ENCODE results near the gene SAP30BP. TPM values are rescaled to one million over a fixed set of nuclear protein-coding genes. Genes with fewer than 3 reads are reported as not detected.

The SAP30BP gene
- total and polyA plus RNA-seq, 2 of the 13 experiments (the other 11 are each of a cell fraction or from before 2014, with no cell fraction given): 67.7 to 99.4 TPM

- TF ChIP-seq TBX3 (IDR thresholded peaks at IDR 0.05; ENCODE audit: borderline replicate concordance) (no peak), ZNF550 (CRISPR knock-in tag; IDR thresholded peaks at IDR 0.05; ENCODE audit: borderline replicate concordance) (no peak), U2AF2 (IDR thresholded peaks at IDR 0.05; ENCODE audit: low read depth, low read length) (no peak), GTF2F1 (IDR thresholded peaks at IDR 0.05; ENCODE audit: low read length) (no peak), ZSCAN20 (CRISPR knock-in tag; IDR thresholded peaks at IDR 0.05; ENCODE audit: borderline replicate concordance) (no peak), GLMP (CRISPR knock-in tag; IDR thresholded peaks at IDR 0.05; ENCODE audit: borderline replicate concordance) (no peak), HMG20B (CRISPR knock-in tag; conservative IDR thresholded peaks at IDR 0.05) (no peak), CENPT (CRISPR knock-in tag; IDR thresholded peaks at IDR 0.05; ENCODE audit: low read depth) (no peak), ZNF576 (CRISPR knock-in tag; IDR thresholded peaks at IDR 0.05) (0 out of 2 replicates have a peak, but pooled peaks have one; percentile 57), GATAD2A (CRISPR knock-in tag; IDR thresholded peaks at IDR 0.05) (0 out of 2 replicates have a peak, but pooled peaks have one; percentile 45), SALL1 (CRISPR knock-in tag; IDR thresholded peaks at IDR 0.05) (peak; percentile 75), MXD1 (CRISPR knock-in tag; IDR thresholded peaks at IDR 0.05) (peak; percentile 65; the same call in 1 of the 2 replicates), NR2F6 (IDR thresholded peaks at IDR 0.05) (no peak), NR2F6 (CRISPR knock-in tag; IDR thresholded peaks at IDR 0.05) (peak; percentile 41; the same call in 1 of the 2 replicates), TOPORS (CRISPR knock-in tag; IDR thresholded peaks at IDR 0.05) (no peak), THAP8 (CRISPR knock-in tag; IDR thresholded peaks at IDR 0.05; ENCODE audit: borderline replicate concordance) (no peak), ZNF33A (CRISPR knock-in tag; IDR thresholded peaks at IDR 0.05; ENCODE audit: borderline replicate concordance) (no peak), FLYWCH1 (CRISPR knock-in tag; IDR thresholded peaks at IDR 0.05) (0 out of 2 replicates have a peak, but pooled peaks have one; percentile 65), ZBTB14 (CRISPR knock-in tag; IDR thresholded peaks at IDR 0.05) (no peak; the same call in 1 of the 2 replicates), HMGXB4 (CRISPR knock-in tag; IDR thresholded peaks at IDR 0.05; ENCODE audit: borderline replicate concordance in 1 of 2, low read depth in 1 of 2) (peak in 1 of 2 experiments; percentile 61; a peak in 1 of 4 replicates), MAX (IDR thresholded peaks at IDR 0.05) (peak; percentile 51; the same call in 1 of the 2 replicates), CREB1 (IDR thresholded peaks at IDR 0.05) (no peak), CREB1 (CRISPR knock-in tag; IDR thresholded peaks at IDR 0.05) (no peak), NR2C2 (CRISPR knock-in tag; IDR thresholded peaks at IDR 0.05; ENCODE audit: borderline replicate concordance) (no peak)
These were observed 33.4 kb upstream of the SAP30BP start (continued) for GRCh38 chr17:75633486-75634375.
